ENCODE results near the gene APBB2. TPM values are rescaled to one million over a fixed set of nuclear protein-coding genes. Genes with fewer than 3 reads are reported as not detected.

The APBB2 gene
- total RNA-seq, 1 experiment from 2014 or later: 49.0 TPM

- no peak for ATAC-seq
- peaks cover 6% of the 10 kb centered on the region for H3K9me3 Mint-ChIP-seq
- H3K4me3 Mint-ChIP-seq: no peak overlapping the region
- ChIA-PET POLR2A (interaction anchor here (0.7 kb wide), 1 partner anchor 64 kb away, joined by 9 read pairs; no protein-coding TSS in a partner anchor), CTCF (interaction anchor here (0.7 to 1.3 kb wide), 2 partner anchors 24 to 220 kb away, joined by 3 read pairs; no protein-coding TSS in a partner anchor)
- no peak for TF ChIP-seq NFATC4 (CRISPR knock-in tag; IDR thresholded peaks at IDR 0.05)
- no peak for TF ChIP-seq GABPB1 (CRISPR knock-in tag; IDR thresholded peaks at IDR 0.05)
- no peak for TF ChIP-seq ELF4 (CRISPR knock-in tag; IDR thresholded peaks at IDR 0.05; ENCODE audit: low read depth)
- no peak for TF ChIP-seq ZNF532 (CRISPR knock-in tag; IDR thresholded peaks at IDR 0.05; ENCODE audit: borderline replicate concordance)
- TF ChIP-seq ZNF263 (CRISPR knock-in tag; IDR thresholded peaks at IDR 0.05; ENCODE audit: low read depth): no peak
- no peak for TF ChIP-seq PREB (CRISPR knock-in tag; IDR thresholded peaks at IDR 0.05; ENCODE audit: borderline replicate concordance)
- TF ChIP-seq SMAD4 (CRISPR knock-in tag; IDR thresholded peaks at IDR 0.05): no peak
- TF ChIP-seq MLX (CRISPR knock-in tag; IDR thresholded peaks at IDR 0.05): no peak
- no peaks in the 10 kb centered on the region for H3K36me3 Mint-ChIP-seq
- no peaks in the 10 kb centered on the region for H3K27me3 Mint-ChIP-seq (ENCODE audit: low read depth)
- 0 out of 2 replicates have a peak, but pooled peaks cover 3% of the 10 kb centered on the region for H3K4me1 Mint-ChIP-seq
- H3K27ac Mint-ChIP-seq: peak overlapping the region; percentile 5; the same call in 1 of the 2 replicates
- no peak for DNase-seq (ENCODE audit: low spot score)
Measured at GRCh38 chr4:41196633-41197332, 17.6 kb downstream of the APBB2 start.

- TF ChIP-seq ZNF232 (CRISPR knock-in tag; IDR thresholded peaks at IDR 0.05) (no peak), USF1 (CRISPR knock-in tag; IDR thresholded peaks at IDR 0.05) (no peak), EMX1 (CRISPR knock-in tag; IDR thresholded peaks at IDR 0.05) (no peak), E2F1 (CRISPR knock-in tag; IDR thresholded peaks at IDR 0.05) (no peak)
- H3K27me3 Mint-ChIP-seq (ENCODE audit: low read depth): no peaks in the 10 kb centered on the region
- no peak for DNase-seq (ENCODE audit: low spot score)
- H3K27ac Mint-ChIP-seq: no peak overlapping the region
- H3K4me3 Mint-ChIP-seq: no peak overlapping the region
- no peak for ATAC-seq
- no peaks in the 10 kb centered on the region for H3K36me3 Mint-ChIP-seq
- CTCF ChIA-PET: no interaction called here
- POLR2A ChIA-PET: no interaction called here
- H3K9me3 Mint-ChIP-seq: peaks cover 12% of the 10 kb centered on the region
- peaks cover 22% of the 10 kb centered on the region for H3K4me1 Mint-ChIP-seq
Measured at GRCh38 chr4:41192136-41192535, 22.2 kb downstream of the APBB2 start.

GRCh38 chr4:41189666-41190065 is 24.7 kb downstream of the APBB2 start:
- DNase-seq (ENCODE audit: low spot score) (no peak), ATAC-seq (peak; percentile 24; the same call in 1 of the 2 replicates)
- peaks cover 3% of the 10 kb centered on the region for H3K36me3 Mint-ChIP-seq
- H3K27ac Mint-ChIP-seq: peak overlapping the region; percentile 61; the same call in 1 of the 2 replicates
- ChIA-PET CTCF (interaction anchor here (1.5 kb wide), 2 partner anchors 213 to 262 kb away, joined by 3 to 4 read pairs; no protein-coding TSS in a partner anchor), POLR2A (no interaction called here)
- no peak overlapping the region for H3K4me3 Mint-ChIP-seq
- H3K27me3 Mint-ChIP-seq (ENCODE audit: low read depth): no peaks in the 10 kb centered on the region
- H3K4me1 Mint-ChIP-seq: peaks cover 22% of the 10 kb centered on the region
- H3K9me3 Mint-ChIP-seq: peaks cover 20% of the 10 kb centered on the region
- TF ChIP-seq TCF7 (CRISPR knock-in tag; IDR thresholded peaks at IDR 0.05; ENCODE audit: low read depth) (no peak), GABPB1 (CRISPR knock-in tag; IDR thresholded peaks at IDR 0.05) (no peak), ZSCAN18 (CRISPR knock-in tag; IDR thresholded peaks at IDR 0.05) (no peak), FOXP4 (CRISPR knock-in tag; IDR thresholded peaks at IDR 0.05) (no peak), HMGA2 (CRISPR knock-in tag; IDR thresholded peaks at IDR 0.05) (no peak), ZNF396 (CRISPR knock-in tag; IDR thresholded peaks at IDR 0.05; ENCODE audit: borderline replicate concordance) (no peak), JAZF1 (CRISPR knock-in tag; IDR thresholded peaks at IDR 0.05) (no peak)
